Effector memory CD4-positive, alpha-beta T cell (primary cell): ENCODE data around the gene PSMG3.

Source experiments
- DNase-seq, 3 donors: peaks; one replicate each; pipeline ENCODE4 v3.0.0-alpha.2; 2020
- H3K27ac ChIP-seq: 2 replicates; pipeline ENCODE4 v1.7.0; 2013; ENCODE audit warnings: mild to moderate bottlenecking, low read length, moderate library complexity; ENCODE audit not compliant: insufficient read depth, poor library complexity, severe bottlenecking
- H3K27me3 ChIP-seq: replicated peaks from 2 replicates; pipeline ENCODE4 v1.7.0; 2013; ENCODE audit warnings: mild to moderate bottlenecking, low read length; ENCODE audit not compliant: insufficient read depth, control insufficient read depth, poor library complexity, severe bottlenecking
- H3K36me3 ChIP-seq: 2 replicates; pipeline ENCODE4 v1.7.0; 2013; ENCODE audit warnings: mild to moderate bottlenecking, low read length, moderate library complexity; ENCODE audit not compliant: control insufficient read depth, insufficient read depth
- H3K4me1 ChIP-seq: 2 replicates; pipeline ENCODE4 v1.7.0; 2013; ENCODE audit warnings: low read length, mild to moderate bottlenecking; ENCODE audit not compliant: control insufficient read depth, insufficient read depth, poor library complexity, severe bottlenecking
- H3K4me3 ChIP-seq: 2 replicates; pipeline ENCODE4 v1.7.0; 2013; ENCODE audit warnings: low read length, low read depth, mild to moderate bottlenecking; ENCODE audit not compliant: insufficient read depth, poor library complexity, severe bottlenecking
- H3K9me3 ChIP-seq: 2 replicates; pipeline ENCODE4 v1.7.0; 2013; ENCODE audit warnings: mild to moderate bottlenecking, low read length, moderate library complexity; ENCODE audit not compliant: control insufficient read depth

The PSMG3 gene

GRCh38 chr7:1580422-1581030, 10.7 kb upstream of the PSMG3 start:
- H3K4me3 ChIP-seq: no peak overlapping the region
- H3K4me1 ChIP-seq: no peaks in the 10 kb centered on the region
- no peak for DNase-seq
- H3K27me3 ChIP-seq: no peaks in the 10 kb centered on the region
- no peaks in the 10 kb centered on the region for H3K9me3 ChIP-seq
- H3K27ac ChIP-seq: no peak overlapping the region
- no peaks in the 10 kb centered on the region for H3K36me3 ChIP-seq

DNA sequence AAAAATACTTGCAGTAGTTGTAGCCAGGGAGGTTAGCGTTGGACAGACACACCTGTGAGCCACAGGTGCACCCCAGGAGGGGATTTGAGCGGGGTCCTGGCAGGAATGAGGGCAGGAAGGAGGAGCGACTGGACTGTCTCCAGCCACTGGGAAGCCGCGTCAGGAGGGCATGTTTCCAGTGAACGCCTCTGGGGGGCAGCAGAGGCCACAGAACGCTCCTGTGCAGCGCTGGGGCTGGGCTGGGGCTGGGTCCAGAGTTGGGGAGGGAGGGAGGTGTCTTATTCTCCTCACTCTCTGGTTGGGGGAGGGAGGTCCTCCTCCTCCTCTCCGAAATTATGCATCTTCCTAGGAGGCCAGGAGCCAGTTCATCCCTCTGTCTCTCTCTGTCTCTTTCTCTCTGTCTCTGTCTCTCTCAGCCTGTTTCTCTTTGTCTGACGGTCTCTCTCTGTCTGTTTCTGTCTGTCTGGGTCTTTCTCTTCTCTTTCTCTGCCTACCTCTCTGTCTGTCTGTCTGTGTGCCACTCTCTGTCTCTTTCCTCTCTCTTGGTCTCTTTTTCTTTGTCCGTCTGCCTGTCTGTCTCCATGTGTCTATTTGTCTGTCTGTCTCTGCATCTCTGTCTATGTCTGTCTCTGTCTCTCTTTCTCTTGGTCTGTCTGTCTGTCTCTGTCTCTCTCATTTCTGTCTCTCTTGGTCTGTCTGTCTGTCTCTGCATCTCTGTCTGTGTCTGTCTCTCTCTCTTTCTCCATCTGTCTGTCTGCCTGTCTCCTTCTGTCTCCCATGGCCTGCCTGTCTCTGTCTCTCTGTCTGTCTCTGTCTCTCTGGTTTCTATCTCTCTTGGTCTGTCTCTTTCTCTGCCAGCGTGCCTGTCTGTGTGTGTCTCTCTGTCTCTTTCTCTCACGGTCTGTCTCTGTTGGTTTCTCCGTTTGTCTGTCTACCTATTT, 9.9 kb upstream of the PSMG3 start:
- H3K27me3 ChIP-seq: no peaks in the 10 kb centered on the region
- no peak overlapping the region for H3K4me3 ChIP-seq
- H3K4me1 ChIP-seq: no peaks in the 10 kb centered on the region
- peak; percentile 39 to 63 (median 51) for DNase-seq
- H3K9me3 ChIP-seq: no peaks in the 10 kb centered on the region
- no peak overlapping the region for H3K27ac ChIP-seq
- H3K36me3 ChIP-seq: no peaks in the 10 kb centered on the region

DNA sequence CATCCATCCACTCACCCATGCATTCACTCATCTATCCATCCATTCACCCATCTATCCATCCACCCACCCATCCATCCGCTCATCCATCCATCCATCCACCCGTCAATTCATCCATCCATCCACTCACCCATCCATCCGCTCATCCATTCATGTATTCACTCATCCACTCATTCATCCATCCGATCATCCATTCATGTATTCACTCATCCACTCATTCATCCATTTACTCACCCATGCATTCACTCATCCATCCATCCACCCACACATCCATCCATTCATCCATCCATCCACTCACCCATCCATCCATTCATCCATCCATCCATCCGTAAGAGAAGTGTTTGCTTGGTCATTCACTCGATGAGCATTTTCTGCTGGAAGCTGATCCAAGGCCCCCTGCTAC, 8.7 kb upstream of the PSMG3 start:
- no peaks in the 10 kb centered on the region for H3K4me1 ChIP-seq
- no peak overlapping the region for H3K27ac ChIP-seq
- no peaks in the 10 kb centered on the region for H3K9me3 ChIP-seq
- no peak for DNase-seq
- no peak overlapping the region for H3K4me3 ChIP-seq
- no peaks in the 10 kb centered on the region for H3K36me3 ChIP-seq
- H3K27me3 ChIP-seq: no peaks in the 10 kb centered on the region

DNA sequence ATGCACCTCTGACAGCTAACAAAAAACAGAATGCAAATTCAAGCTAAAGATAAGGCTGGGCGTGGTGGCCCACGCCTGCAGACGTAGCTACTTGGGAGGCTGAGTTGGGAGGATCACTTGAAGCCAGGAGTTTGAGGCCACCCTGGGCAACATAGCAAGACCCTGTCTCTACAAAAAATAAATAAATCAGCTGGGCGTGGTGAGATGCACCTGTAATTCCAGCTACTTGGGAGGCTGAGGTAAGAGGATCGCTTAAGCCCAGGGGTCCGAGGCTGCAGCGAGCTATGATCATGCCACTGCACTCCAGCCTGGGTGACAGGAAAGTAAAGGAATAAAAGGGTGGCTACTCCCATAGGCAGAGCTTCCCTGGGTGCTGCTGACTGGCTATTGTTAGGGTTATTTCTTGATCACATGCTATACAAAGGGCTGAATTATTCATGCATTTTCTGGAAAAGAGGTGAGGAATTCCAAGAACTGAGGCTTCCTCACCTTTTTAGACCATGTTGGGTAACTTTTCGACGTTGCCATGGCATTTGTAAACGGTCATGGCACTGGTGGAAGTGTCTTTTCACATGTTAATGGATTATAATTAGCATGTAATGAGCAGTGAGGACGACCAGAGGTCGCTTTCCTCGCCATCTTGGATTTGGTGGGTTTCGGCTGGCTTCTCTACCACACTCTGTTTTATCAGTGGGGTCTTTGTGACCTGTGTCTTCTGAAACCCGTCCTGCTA, 6.9 kb upstream of the PSMG3 start:
- Histone ChIP-seq H3K9me3 (no peaks in the 10 kb centered on the region), H3K27me3 (no peaks in the 10 kb centered on the region), H3K27ac (no peak overlapping the region), H3K4me1 (no peaks in the 10 kb centered on the region), H3K36me3 (no peaks in the 10 kb centered on the region), H3K4me3 (no peak overlapping the region)
- no peak for DNase-seq

DNA sequence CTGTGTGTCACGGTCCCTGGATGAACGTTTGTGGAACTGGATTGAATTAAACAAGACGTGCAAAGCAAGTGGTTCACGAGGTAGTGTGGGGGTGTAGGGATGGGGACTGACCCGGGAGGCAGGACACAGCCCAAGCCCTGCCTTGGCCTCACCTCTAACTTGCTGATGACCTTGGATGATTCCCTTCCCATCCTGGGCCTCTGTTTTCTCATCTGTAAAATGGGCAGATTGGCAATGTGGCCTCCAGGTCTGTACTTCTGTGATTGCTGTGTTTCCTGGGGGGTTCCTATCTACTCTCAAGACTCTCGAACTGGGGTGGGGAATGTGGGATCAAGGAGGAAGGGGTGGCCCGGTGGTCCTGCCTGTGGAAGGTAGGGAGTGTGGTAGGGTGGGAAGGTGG, 6.0 kb upstream of the PSMG3 start:
- Histone ChIP-seq H3K4me3 (no peak overlapping the region), H3K36me3 (no peaks in the 10 kb centered on the region), H3K4me1 (peaks cover 4% of the 10 kb centered on the region), H3K27ac (no peak overlapping the region), H3K27me3 (no peaks in the 10 kb centered on the region), H3K9me3 (no peaks in the 10 kb centered on the region)
- no peak for DNase-seq

GRCh38 chr7:1572111-1572822, 2.4 kb upstream of the PSMG3 start:
- Histone ChIP-seq H3K27ac (no peak overlapping the region), H3K4me1 (peaks cover 15% of the 10 kb centered on the region)
- no peak for DNase-seq

DNA sequence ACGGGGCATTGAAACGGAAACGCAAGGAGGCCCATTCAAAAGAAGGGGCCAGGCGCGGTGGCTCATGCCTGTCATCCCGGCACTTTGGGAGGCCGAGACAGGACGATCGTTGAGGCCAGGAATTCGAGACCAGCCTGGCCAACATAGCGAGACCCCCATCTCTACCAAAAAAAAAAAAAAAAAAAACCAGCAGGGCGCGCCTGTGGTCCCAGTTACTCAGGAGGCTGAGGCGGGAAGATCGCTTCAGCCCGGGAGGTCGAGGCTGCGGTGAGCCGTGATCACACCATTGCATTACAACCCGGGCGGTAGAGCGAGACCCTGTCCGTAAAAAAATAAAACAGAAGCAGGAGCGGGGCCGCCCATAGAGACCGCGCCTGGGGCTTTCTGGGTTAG, 396 bp downstream of the PSMG3 start:
- Histone ChIP-seq H3K4me3 (peak overlapping the region; percentile 95), H3K27me3 (no peaks in the 10 kb centered on the region), H3K4me1 (peaks cover 15% of the 10 kb centered on the region), H3K9me3 (no peaks in the 10 kb centered on the region), H3K36me3 (peaks cover 10% of the 10 kb centered on the region), H3K27ac (peak overlapping the region; percentile 77)
- DNase-seq: peak in 1 of 3 donors; percentile 12

More at GRCh38 chr7:1572111-1572822, 2.4 kb upstream of the PSMG3 start:
- Histone ChIP-seq H3K9me3 (no peaks in the 10 kb centered on the region), H3K4me3 (no peak overlapping the region), H3K27me3 (no peaks in the 10 kb centered on the region), H3K36me3 (peaks cover 5% of the 10 kb centered on the region)

GRCh38 chr7:1569016-1569415, 816 bp downstream of the PSMG3 start:
- no peaks in the 10 kb centered on the region for H3K9me3 ChIP-seq
- H3K4me3 ChIP-seq: peak overlapping the region; percentile 95
- peak; percentile 20 to 55 (median 42) for DNase-seq
- H3K27ac ChIP-seq: peak overlapping the region; percentile 77
- no peaks in the 10 kb centered on the region for H3K27me3 ChIP-seq
- H3K4me1 ChIP-seq: peaks cover 15% of the 10 kb centered on the region
- peaks cover 10% of the 10 kb centered on the region for H3K36me3 ChIP-seq

DNA sequence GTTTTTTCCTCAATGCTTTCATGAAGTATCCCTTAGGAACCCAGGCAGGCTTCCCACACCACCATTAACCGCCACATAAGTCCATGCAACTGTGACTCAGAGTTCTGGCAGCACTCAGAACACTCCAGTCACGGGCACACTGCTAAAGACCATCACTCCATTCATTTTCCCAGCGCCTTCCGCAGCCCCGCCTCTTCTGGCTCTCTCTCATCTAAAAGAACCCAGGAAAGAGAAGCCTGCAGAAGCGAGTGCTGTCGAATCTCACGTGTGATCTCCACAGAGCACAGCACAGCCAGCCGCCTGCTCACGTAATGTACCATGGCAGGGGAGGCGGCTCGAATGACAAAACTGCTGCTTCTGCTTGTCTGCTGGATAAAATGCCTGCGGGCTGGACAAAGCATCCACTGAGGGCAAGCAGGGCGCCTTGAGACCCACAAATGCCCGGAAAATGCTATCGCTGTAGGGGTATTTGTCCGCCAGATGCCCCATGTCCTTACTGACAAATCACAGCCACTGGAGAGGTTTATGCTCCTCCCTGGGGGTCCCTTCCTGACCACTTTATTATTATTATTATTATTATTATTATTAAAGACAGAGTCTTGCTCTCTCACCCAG, 1.8 kb downstream of the PSMG3 start:
- Histone ChIP-seq H3K9me3 (no peaks in the 10 kb centered on the region), H3K27me3 (no peaks in the 10 kb centered on the region), H3K4me1 (peaks cover 15% of the 10 kb centered on the region), H3K27ac (no peak overlapping the region), H3K4me3 (no peak overlapping the region), H3K36me3 (peaks cover 10% of the 10 kb centered on the region)
- DNase-seq: no peak
